Breast epithelium (tissue), 4 donors: ENCODE measurements around the gene PM20D1. TPM values are rescaled to one million over a fixed set of nuclear protein-coding genes. Genes with fewer than 3 reads are reported as not detected.
A peak's percentile ranks its signal among the peaks of the same experiment; 100 is the strongest.

Experiments used
- DNase-seq, 2 donors: peaks; one replicate each; pipeline ENCODE4 v3.0.0-alpha.2; 2019; ENCODE audit warnings: low spot score in 2 of 2
- H3K27ac ChIP-seq, 2 donors: fragments of 200-600 bp; sonication (generic) in 1 of 2; one replicate each; pipeline ENCODE4 v1.5.1; 2016 to 2019; ENCODE audit warnings: mild to moderate bottlenecking in 1 of 2
- H3K27me3 ChIP-seq, 2 donors: fragments of 200-600 bp; sonication (generic) in 1 of 2; one replicate each; pipeline versions ENCODE4 v1.5.1 to v1.6.0; 2017 to 2019; ENCODE audit warnings: control low read depth in 1 of 2, mild to moderate bottlenecking in 1 of 2
- H3K36me3 ChIP-seq: fragments of 200-600 bp; one replicate; pipeline ENCODE4 v1.5.1; 2019
- H3K4me1 ChIP-seq, 2 donors: fragments of 200-600 bp; sonication (generic); one replicate each; pipeline ENCODE4 v1.5.1; 2016 to 2019; ENCODE audit warnings: control low read depth in 1 of 2
- H3K4me3 ChIP-seq, 3 donors: fragments of 200-600 bp; sonication (generic); 1 replicate in 2 of 3; 2 replicates in 1 of 3; pipeline ENCODE4 v1.5.1; 2016 to 2019; ENCODE audit warnings: mild to moderate bottlenecking in 3 of 3, moderate library complexity in 2 of 3
- H3K9me3 ChIP-seq, 2 donors: fragments of 200-600 bp; sonication (generic) in 1 of 2; one replicate each; pipeline ENCODE4 v1.5.1; 2016 to 2019; ENCODE audit warnings: control low read depth in 1 of 2
- POLR2A ChIP-seq: fragments of 450-650 bp; IDR thresholded peaks from one replicate; pipeline ENCODE4 v1.6.1; 2016; ENCODE audit warnings: antibody characterized with exemption, mild to moderate bottlenecking, moderate library complexity
- POLR2AphosphoS5 ChIP-seq, 3 donors: sonication (generic); formaldehyde crosslinking; IDR thresholded peaks; one replicate each; pipeline ENCODE4 v1.6.1; 2017; ENCODE audit warnings: antibody characterized with exemption in 3 of 3
- intact Hi-C: fragments of 100-400 bp; cut with DNase I; formaldehyde crosslinking; loops from one replicate; pipeline ENCODE4 v1.15.1; 2023; ENCODE audit warnings: low total_unique reads
- total RNA-seq, 3 donors: library from RNA; depleted of rRNA; stranded (reverse); fragments of >200 nt; gene quantifications; one replicate each; pipeline ENCODE4 v1.1.0, GENCODE V29; 2016
- TF ChIP-seq, protein P1 (sequence below), 3 donors: fragments of 450-650 bp; IDR thresholded peaks; one replicate each; pipeline ENCODE4 v1.5.1; 2016 to 2017; ENCODE audit warnings: antibody characterized with exemption in 3 of 3, mild to moderate bottlenecking in 3 of 3, moderate library complexity in 3 of 3

PM20D1 gene
- total RNA-seq, 3 donors from 2014 or later = 0.15 to 0.33 (median 0.16) TPM

DNA sequence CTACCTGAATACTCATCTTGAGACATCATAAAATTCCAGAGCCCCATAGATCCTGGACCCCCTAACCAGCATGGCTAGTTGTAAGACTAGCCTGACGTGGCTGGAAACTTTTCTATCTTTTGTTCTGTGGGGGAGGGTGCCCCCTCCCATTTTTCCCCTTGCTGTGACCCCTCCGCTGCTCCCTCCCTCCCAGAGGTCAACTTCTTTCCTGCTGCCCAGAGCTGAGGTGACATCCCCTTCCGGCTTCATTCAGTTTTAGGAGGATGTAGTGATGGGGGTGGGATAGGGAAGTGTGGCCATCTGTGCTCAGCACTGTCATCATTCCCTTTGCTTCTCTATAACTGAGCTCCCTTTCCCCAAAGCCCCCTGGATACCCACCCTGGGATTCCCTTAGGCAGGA is 32.6 kb downstream of the PM20D1 start:
- no peak for DNase-seq
- no peaks in the 10 kb centered on the region for H3K9me3 ChIP-seq
- intact Hi-C loops = no loop called here
- no peaks in the 10 kb centered on the region for H3K36me3 ChIP-seq
- no peak overlapping the region for H3K4me3 ChIP-seq
- H3K27ac ChIP-seq = no peak overlapping the region
- TF ChIP-seq POLR2AphosphoS5 (IDR thresholded peaks at IDR 0.05) (no peak), POLR2A (no peak)
- TF ChIP-seq, protein P1, sequence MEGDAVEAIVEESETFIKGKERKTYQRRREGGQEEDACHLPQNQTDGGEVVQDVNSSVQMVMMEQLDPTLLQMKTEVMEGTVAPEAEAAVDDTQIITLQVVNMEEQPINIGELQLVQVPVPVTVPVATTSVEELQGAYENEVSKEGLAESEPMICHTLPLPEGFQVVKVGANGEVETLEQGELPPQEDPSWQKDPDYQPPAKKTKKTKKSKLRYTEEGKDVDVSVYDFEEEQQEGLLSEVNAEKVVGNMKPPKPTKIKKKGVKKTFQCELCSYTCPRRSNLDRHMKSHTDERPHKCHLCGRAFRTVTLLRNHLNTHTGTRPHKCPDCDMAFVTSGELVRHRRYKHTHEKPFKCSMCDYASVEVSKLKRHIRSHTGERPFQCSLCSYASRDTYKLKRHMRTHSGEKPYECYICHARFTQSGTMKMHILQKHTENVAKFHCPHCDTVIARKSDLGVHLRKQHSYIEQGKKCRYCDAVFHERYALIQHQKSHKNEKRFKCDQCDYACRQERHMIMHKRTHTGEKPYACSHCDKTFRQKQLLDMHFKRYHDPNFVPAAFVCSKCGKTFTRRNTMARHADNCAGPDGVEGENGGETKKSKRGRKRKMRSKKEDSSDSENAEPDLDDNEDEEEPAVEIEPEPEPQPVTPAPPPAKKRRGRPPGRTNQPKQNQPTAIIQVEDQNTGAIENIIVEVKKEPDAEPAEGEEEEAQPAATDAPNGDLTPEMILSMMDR (IDR thresholded peaks at IDR 0.05) = no peak
- no peaks in the 10 kb centered on the region for H3K27me3 ChIP-seq
- H3K4me1 ChIP-seq = no peaks in the 10 kb centered on the region

DNA sequence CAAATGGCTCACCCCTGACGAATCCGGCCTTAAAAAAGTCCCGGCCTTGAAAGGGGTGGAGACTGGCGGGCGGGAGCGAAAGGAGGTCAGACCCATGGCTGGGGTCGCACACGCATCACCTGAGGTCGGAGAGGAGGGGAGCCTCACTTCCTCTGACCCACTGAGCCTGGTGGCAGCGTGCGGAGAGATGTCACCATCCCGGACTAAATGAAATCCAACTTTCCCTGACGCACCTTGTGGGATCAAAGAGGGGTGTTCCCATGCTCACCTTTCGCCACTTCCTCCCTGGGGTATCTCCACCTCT is 36.2 kb downstream of the PM20D1 start:
- H3K36me3 ChIP-seq = no peaks in the 10 kb centered on the region
- no peak for DNase-seq
- no peaks in the 10 kb centered on the region for H3K27me3 ChIP-seq
- peak overlapping the region; percentile 89 to 96 for H3K27ac ChIP-seq
- no peaks in the 10 kb centered on the region for H3K9me3 ChIP-seq
- no peak for TF ChIP-seq POLR2A
- intact Hi-C loops = no loop called here
- H3K4me1 ChIP-seq = no peaks in the 10 kb centered on the region
- H3K4me3 ChIP-seq = peak overlapping the region; percentile 83 to 93 (median 90)

DNA sequence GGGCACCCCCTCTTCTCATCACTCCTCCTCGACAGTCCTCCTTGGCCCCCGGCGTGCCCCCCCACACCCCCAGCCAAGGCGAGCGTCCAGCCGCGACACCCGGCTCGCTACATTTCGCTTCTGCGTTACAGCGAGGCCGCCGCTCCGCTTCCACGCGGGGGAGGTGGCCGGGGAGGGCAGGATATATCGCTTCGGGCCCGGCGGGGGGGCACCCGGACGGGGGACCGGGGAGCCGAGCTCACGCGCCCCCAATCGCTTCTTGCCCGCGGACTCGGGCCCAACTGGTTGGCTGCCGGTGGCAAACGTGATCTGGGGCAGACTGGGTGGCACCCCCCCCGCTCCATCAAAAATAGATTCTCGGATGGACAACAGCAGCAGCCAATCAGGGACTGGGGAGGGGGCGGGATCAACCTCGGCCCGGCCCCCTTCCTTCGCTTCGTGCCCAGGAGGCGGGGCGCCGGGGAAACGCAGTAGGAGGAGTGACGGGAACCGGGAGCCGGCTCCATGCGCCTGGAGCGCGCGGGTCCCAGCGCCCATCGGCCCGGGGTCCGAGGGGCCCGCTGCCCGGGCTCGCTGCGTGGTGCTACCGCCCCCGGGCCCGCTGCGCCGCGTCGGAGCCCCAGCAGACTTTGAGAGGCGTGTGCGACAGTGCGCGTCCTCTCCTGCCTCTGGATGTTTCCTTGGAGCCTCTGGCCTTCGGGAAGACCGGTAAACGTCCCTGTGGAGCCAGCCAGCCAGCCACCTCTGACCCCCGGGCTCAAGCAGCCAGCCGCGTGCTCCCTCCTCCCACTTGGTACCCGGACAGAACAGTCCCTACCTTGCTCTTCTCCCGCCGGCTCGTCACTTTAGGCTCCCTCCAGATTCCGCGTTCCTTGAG is 36.8 kb downstream of the PM20D1 start, which contains the start of gene SLC41A1:
Gene SLC41A1 (minus strand): TSS at position 321 of the 877 bp plus-strand sequence. CDS start 2,757 bp downstream, outside the sequence.
- TF ChIP-seq, protein P1 (IDR thresholded peaks at IDR 0.05) = no peak
- TF ChIP-seq POLR2A = peak; percentile 31
- TF ChIP-seq POLR2AphosphoS5 (IDR thresholded peaks at IDR 0.05) = peak; percentile 65 to 73 (median 65)
- Histone ChIP-seq H3K36me3 (no peaks in the 10 kb centered on the region), H3K27me3 (no peaks in the 10 kb centered on the region), H3K4me1 (no peaks in the 10 kb centered on the region), H3K4me3 (peak within 1 kb of the TSS; percentile 83 to 93 (median 90)), H3K27ac (peak within 1 kb of the TSS; percentile 89 to 96), H3K9me3 (no peaks in the 10 kb centered on the region)
- DNase-seq = peak; percentile 90 to 93
- intact Hi-C loops = no loop called here

DNA sequence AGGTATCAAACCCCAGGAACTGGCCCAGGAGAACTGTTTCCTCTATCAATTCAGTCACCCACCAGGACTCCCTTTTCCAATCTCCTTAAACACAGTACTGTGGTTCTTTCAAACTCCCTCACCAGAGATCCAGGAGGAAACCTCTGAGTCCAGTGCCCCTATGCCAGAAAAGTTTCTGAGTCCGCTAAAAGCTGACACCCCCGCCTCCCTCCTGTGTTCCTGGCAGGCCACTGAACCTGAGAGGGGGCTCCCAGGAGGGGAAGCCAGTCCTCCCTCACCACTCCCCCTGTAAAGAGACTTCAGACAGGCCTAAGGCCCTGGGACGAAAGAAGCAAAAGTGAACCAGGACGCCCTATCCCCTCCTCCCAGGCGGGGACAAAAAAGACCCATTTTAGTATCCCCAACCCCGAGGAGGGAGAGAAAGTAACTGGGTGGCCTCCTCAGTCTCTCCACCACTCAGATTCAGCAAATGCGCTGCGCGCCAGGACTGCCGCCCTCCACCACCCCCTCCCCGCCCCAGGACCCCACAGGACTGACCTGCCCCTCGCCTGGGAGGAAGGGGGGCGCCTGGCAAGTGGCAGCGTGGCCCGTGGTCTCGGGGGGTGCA is 37.6 kb downstream of the PM20D1 start:
- Histone ChIP-seq H3K36me3 (no peaks in the 10 kb centered on the region), H3K4me3 (peak overlapping the region; percentile 83 to 93 (median 90)), H3K27ac (peak overlapping the region; percentile 89 to 96), H3K27me3 (no peaks in the 10 kb centered on the region), H3K4me1 (no peaks in the 10 kb centered on the region), H3K9me3 (no peaks in the 10 kb centered on the region)
- peak in 1 of 2 donors; percentile 26 for DNase-seq
- TF ChIP-seq, protein P1 (IDR thresholded peaks at IDR 0.05) = no peak
- no peak for TF ChIP-seq POLR2AphosphoS5 (IDR thresholded peaks at IDR 0.05)
- no peak for TF ChIP-seq POLR2A
- intact Hi-C loops = no loop called here

DNA sequence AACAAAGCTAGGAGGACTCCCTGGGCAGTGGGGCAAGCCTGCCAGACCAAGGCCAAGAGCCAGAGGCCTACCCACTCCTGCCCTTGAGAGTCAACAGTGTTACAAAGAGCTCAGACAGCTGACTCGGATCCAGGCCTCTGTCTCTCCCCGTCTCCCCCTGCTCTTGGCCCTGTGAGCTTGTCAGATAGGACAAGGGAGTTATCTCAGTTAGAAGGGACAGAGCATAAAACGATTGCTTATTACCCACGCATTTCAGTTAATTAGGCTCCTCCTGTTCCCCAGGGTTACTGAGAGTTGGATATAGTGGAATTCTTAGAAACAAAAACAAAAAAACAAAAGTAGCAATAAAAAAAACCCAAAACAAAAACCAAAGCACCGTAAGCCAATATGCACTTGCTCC is 38.3 kb downstream of the PM20D1 start:
- Histone ChIP-seq H3K9me3 (no peaks in the 10 kb centered on the region), H3K4me3 (peak overlapping the region; percentile 83 to 93 (median 90)), H3K27ac (peak overlapping the region in 1 of 2 donors; percentile 96), H3K36me3 (no peaks in the 10 kb centered on the region), H3K4me1 (no peaks in the 10 kb centered on the region), H3K27me3 (no peaks in the 10 kb centered on the region)
- DNase-seq = no peak
- intact Hi-C loops = no loop called here
- TF ChIP-seq, protein P1 (IDR thresholded peaks at IDR 0.05) = no peak
- TF ChIP-seq POLR2A (no peak), POLR2AphosphoS5 (IDR thresholded peaks at IDR 0.05) (no peak)
